Astrocyte (in vitro differentiated cells and primary cell): ENCODE data around the gene PTPRQ.

Source experiments
- CTCF ChIP-seq: IDR thresholded peaks from 2 replicates; pipeline ENCODE4 v1.5.1; 2011; ENCODE audit warnings: low read depth, mild to moderate bottlenecking, inconsistent platforms, low read length, moderate library complexity; ENCODE audit not compliant: insufficient read depth
- EZH2 ChIP-seq: IDR thresholded peaks from 2 replicates; pipeline ENCODE4 v1.6.1; 2012; ENCODE audit warnings: mild to moderate bottlenecking, low read length, inconsistent platforms; ENCODE audit not compliant: insufficient read depth

GRCh38 chr12:80716696-80717469, 272.8 kb downstream of the PTPRQ start, which contains the start of gene MYF5:
- TF ChIP-seq EZH2, result no peak
- TF ChIP-seq CTCF, result no peak
